Activated CD8-positive, alpha-beta memory T cell treated with anti-CD3 and anti-CD28 coated beads, Interleukin-2, amount 50 U/mL, for 48 hours (primary cell): ENCODE data around the gene GOT2.
"Not testable (repeated sequence)": the region's sequence is repeated elsewhere in the genome, so short reads cannot be mapped to it uniquely, and the experiment has no call there.

Experiments
- DNase-seq: peaks from one replicate; pipeline ENCODE4 v3.0.0-alpha.2; 2020

The GOT2 gene

GRCh38 chr16:58733671-58734458, at the start of gene GOT2:
Gene GOT2 (minus strand): TSS chr16:58734316. CDS start chr16:58734228, 88 bp downstream.
- peak; percentile 92 for DNase-seq

GRCh38 chr16:58779291-58779690, 45.2 kb upstream of the GOT2 start:
- not testable (repeated sequence) for DNase-seq

- no peak for DNase-seq
These were observed 39.8 kb upstream of the GOT2 start for GRCh38 chr16:58773870-58774269.

- DNase-seq: no peak
These were observed 34.0 kb upstream of the GOT2 start for GRCh38 chr16:58768145-58768544.

DNA sequence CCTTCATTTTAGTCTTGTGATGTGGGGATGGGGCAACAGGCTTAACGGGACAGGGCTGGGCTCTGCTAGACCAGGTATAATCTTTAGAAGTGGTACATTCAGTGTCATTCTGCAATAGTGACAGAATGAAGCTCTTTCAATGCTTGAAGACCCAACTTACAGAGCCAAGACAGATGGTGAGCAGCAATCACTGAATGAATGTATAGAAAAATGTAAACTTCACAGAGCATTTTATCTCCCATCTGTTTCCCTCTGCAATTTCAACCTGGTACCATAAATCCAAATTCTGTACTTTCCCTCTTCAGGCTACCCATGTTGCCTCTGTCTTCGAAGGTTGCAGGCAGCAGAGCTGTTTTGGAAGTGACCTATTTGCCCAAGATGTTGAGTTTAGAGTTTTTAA, 33.5 kb upstream of the GOT2 start:
- DNase-seq: no peak

- DNase-seq: no peak
These were observed 22.7 kb upstream of the GOT2 start for GRCh38 chr16:58756650-58757332.

GRCh38 chr16:58755989-58756649, 22.0 kb upstream of the GOT2 start:
- DNase-seq: peak; percentile 78

DNA sequence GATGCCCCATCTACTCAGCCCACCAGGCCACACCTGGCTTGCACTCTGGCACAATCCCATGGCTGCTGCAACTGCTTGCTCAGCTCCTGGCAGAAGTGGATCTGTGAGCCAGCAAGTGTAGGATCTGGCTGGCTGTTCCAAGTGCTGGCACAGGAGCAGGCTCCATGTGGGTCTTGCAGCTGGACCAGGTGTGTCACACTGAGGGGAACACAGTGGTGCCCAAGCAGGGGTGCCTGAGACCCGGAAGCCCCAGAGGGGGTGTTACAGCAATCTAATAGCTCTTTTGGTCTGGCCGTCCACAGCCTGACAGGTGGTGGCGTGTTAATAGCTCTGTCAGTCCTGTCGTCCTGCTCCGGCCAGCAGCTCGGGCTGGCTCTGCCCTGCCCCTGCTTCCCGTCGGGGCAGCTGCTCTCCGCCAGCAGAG, 19.6 kb upstream of the GOT2 start:
- DNase-seq: no peak

DNA sequence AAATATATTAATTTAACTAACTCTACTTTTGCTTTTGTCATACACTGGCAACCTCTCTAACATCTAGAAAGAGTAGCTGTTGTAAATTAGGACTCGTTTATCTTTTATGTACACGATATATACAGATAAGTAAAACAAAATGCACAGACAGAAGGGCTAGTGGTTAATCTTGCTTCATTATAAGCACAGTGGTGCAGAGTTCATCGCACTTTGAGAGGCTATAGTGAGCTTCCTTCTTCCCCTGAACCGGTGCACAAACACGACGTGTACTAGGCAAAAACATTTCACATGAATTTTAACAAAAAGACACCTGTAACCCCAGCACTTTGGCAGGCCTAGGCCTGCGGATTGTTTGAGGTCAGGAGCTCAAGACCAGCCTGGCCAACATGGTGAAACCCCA, 10.4 kb upstream of the GOT2 start:
- DNase-seq: no peak

DNA sequence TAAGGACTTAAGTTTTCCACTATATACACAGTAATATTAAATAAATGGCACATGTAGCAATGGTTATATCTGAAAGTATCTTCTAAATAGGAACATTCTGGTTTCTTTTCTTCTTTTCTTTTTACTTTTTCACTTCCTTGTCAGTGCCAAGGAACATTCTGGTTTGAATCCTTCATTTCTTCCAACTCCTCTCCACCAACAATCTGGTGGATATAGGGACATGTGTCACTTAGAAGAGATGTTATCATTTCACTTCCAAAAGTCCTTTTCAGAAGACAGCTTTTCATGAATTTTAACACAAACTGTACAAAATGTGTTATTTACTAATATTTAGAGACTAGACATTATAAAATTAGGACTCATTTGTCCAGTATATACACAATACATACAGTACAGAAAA, 7.9 kb upstream of the GOT2 start:
- no peak for DNase-seq

- no peak for DNase-seq
These were observed 7.0 kb upstream of the GOT2 start for GRCh38 chr16:58741166-58741565.

DNA sequence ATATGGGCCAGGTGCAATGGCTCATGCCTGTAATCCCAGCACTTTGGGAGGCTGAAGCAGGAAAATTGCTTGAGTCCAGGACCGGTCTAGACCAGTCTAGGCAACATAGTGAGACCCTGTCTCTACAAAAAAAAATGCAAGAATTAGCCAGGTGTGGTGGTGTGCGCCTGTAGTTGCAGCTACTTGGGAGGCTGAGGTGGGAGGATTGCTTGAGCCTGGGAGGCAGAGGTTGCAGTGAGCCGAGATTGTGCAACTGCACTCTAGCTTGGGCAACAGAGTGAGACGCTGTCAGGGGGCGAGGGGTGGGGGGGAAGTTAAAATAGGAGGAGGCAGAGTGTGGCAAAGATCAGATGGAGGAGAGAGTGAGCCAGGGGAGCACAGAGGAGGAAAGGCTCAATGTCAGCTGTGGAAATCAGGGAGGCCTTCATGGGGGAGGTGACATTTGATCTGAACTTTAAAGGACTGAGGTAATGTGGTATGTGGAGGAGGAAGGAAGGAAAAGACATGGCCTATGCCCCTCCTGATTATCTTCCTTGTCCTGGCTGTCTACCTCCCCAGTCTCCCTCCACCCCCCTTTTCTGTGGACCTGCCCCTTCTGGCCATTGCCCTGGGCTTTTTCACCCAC, 4.7 kb upstream of the GOT2 start:
- no peak for DNase-seq

DNA sequence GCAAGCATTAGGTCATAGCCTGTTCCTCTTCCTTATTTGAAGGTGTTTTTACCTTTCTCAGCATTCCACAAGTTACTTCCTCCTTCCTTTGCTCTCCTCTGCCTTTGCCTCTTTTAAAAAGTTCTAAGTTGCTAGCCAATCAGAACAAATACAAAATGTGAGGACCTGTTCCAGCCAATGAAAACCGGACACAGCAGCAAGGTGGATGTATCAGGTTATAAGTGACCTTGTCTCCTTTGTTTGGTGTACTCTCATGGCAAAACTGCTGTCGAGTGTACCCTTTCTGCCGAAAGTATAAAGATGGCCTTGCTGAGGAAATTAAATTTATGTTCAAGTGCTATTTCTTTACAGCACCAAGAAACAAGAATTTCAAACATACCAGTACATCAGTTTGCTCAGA, 2.2 kb upstream of the GOT2 start:
- not testable (repeated sequence) for DNase-seq

DNA sequence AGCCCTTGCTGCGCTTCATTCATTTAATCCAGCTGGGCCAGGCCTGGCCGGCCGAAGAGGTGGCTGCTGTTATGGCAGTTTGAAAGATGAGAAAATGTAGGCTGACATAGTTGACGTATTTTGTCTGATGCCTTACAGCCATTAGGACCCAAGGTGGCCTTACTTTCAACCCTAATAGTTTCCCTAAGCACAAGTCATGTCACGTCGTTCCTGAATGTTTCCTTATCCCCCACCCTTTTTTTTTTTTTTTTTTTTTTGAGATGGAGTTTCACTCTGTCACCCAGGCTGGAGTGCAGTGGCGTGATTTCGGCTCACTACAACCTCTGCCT, 307 bp upstream of the GOT2 start:
- DNase-seq: no peak

DNA sequence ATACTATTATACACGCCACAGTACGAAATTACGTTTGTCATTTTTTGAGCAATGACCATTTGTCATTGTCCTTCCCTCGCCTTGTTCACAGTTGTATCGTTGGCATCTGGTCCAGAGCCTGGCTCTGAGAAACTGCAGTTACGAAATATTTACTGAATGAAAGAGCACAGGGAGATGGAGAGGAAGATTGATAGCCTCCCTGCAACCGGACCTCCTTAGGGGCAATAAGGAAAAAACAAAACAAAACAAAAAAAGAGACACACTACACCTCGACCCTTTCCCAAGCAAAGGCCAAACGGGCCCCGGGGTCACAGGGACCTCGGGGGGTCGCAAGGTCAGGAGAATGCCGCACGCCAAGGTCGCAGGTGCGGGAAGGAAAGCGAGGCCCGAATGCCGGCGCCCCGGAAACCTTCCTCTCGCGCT, 857 bp downstream of the GOT2 start:
- no peak for DNase-seq

- no peak for DNase-seq
These were observed 1.4 kb downstream of the GOT2 start for GRCh38 chr16:58732545-58733247.

- DNase-seq: no peak
These were observed 3.3 kb downstream of the GOT2 start for GRCh38 chr16:58730724-58731370.

GRCh38 chr16:58727796-58728568, 6.1 kb downstream of the GOT2 start:
- DNase-seq: no peak

GRCh38 chr16:58727028-58727781, 6.9 kb downstream of the GOT2 start:
- no peak for DNase-seq

- DNase-seq: no peak
These were observed 11.0 kb downstream of the GOT2 start for GRCh38 chr16:58723109-58723508.

DNA sequence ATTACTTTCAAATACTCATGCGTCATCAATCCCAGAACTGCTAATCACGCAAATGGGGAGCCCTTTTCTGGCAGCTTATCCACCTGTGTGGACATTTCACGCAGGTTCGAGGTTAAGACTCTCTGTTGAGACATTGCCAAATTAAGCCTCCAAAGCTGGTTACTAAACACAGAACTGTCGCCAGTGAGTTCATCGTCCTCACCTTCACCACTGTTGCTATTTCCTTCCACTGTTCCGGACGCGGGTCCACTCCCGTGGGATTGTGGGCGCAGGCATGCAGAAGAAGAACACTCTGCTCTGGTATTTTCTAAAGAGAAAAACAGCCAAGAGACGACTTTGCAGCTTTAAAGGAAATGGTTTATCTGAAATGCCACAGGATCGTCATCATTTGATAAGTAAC, 16.1 kb downstream of the GOT2 start:
- no peak for DNase-seq
